GM19023 (cell line): ENCODE results near the gene LYL1.
A peak's percentile ranks its signal among the peaks of the same experiment; 100 is the strongest.
"Not testable (repeated sequence)": the region's sequence is repeated elsewhere in the genome, so short reads cannot be mapped to it uniquely, and the experiment has no call there.

ENCODE experiments used
- ATAC-seq: cut with Tn5 transposase; IDR thresholded peaks from one replicate; pipeline ENCODE4 v1.9.1; 2021; ENCODE audit warnings: mild to moderate bottlenecking, moderate library complexity; ENCODE audit not compliant: unreplicated experiment

Gene LYL1

GRCh38 chr19:13102666-13103580 is at the start of gene LYL1:
LYL1 (minus strand) TSS chr19:13102858; CDS start chr19:13101171, 1,687 bp downstream.
- peak; percentile 46 for ATAC-seq

GRCh38 chr19:13151605-13152355 is 49.1 kb upstream of the LYL1 start:
- peak; percentile 34 for ATAC-seq

- ATAC-seq = peak; percentile 1
These were observed 48.4 kb upstream of the LYL1 start for GRCh38 chr19:13150931-13151604.

GRCh38 chr19:13150187-13150930 is 47.7 kb upstream of the LYL1 start, which contains the start of the genes IER2 and STX10:
IER2 (plus strand) TSS chr19:13150411; CDS start chr19:13153187, 2,776 bp downstream.
STX10 (minus strand) TSS chr19:13150375; CDS start chr19:13150173, 202 bp downstream.
- ATAC-seq = peak; percentile 44

GRCh38 chr19:13149628-13150186 is 47.0 kb upstream of the LYL1 start:
- ATAC-seq = no peak

GRCh38 chr19:13149173-13149627 is 46.5 kb upstream of the LYL1 start:
- ATAC-seq = not testable (repeated sequence)

GRCh38 chr19:13146763-13147563 is 44.3 kb upstream of the LYL1 start:
- no peak for ATAC-seq

GRCh38 chr19:13139633-13140311 is 37.1 kb upstream of the LYL1 start:
- ATAC-seq = no peak

- ATAC-seq = no peak
These were observed 36.2 kb upstream of the LYL1 start for GRCh38 chr19:13138916-13139198.

- no peak for ATAC-seq
These were observed 35.7 kb upstream of the LYL1 start for GRCh38 chr19:13138171-13138915.

GRCh38 chr19:13137290-13137794 is 34.7 kb upstream of the LYL1 start:
- ATAC-seq = no peak

GRCh38 chr19:13135068-13136062 is 32.7 kb upstream of the LYL1 start:
- ATAC-seq = no peak

GRCh38 chr19:13134626-13135025 is 32.0 kb upstream of the LYL1 start:
- no peak for ATAC-seq

- no peak for ATAC-seq
These were observed 30.7 kb upstream of the LYL1 start for GRCh38 chr19:13133241-13133870.

GRCh38 chr19:13132471-13133180 is 30.0 kb upstream of the LYL1 start:
- no peak for ATAC-seq
